Activated CD8-positive, alpha-beta memory T cell treated with anti-CD3 and anti-CD28 coated beads for 24 hours (primary cell): ENCODE data around the gene FASN.

Source experiments
- DNase-seq: peaks from one replicate; pipeline ENCODE4 v3.0.0-alpha.2; 2020

Gene FASN

DNA sequence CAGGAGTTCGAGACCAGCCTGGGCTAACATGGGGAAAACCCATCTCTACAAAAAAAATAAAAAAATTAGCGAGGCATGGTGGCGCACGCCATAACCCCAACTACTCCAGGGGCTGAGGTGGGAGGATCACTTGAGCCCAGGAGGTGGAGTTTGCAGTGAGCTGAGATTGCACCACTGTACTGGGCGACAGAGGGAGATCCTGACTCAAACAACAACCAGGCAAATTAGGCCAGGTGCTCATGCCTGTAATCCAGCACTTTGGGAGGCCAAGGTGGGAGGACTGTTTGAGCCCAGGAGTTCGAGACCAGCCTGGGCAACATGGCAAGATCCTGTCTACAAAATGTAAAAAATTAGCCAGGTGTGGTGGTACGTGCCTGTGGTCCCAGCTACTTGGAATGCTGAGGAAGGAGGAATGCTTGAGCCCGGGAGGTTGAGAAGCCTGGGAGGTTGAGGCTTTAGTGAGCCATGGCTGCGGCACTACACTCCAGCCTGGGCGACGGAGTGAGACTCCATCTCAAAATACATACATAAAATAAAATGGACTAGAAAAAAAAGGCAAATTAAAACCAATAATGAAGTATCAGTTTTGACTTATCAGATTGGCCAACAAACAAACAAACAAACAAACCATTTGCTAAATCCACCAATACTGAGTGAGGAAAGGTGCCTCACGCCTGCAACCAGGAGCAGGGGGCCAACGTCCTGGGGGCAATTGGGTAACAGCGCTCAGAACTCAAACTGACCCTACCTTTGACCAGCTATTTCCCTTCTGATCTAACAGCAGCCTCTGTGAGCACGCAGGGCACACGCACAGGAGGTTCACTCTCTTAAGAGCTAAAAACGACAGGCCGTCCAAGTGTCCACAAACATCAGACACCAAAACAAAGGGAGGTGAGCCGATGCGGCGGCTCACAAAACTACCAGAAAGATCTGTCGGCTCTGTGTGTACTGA, 19.4 kb upstream of the FASN start:
- no peak for DNase-seq

DNA sequence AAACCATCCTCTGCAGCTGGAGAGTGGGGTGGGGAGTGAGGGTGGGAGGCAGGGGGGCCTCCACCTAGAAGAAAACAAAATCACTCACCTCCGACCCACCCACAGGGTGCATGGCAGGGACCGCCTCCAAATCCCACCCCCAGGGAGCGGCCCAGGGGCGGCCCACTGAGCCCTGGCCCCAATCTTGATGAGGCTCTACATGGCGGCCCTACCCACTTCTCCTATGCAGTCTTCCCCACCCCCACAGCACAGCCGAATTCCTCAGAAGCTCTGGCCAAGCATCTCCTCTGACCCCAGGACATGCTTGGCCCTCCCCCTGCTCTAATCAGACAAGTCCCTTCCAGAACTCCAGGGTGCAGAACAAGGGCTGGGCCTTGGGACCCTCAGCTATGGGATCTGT, 18.2 kb upstream of the FASN start:
- DNase-seq, result no peak

DNA sequence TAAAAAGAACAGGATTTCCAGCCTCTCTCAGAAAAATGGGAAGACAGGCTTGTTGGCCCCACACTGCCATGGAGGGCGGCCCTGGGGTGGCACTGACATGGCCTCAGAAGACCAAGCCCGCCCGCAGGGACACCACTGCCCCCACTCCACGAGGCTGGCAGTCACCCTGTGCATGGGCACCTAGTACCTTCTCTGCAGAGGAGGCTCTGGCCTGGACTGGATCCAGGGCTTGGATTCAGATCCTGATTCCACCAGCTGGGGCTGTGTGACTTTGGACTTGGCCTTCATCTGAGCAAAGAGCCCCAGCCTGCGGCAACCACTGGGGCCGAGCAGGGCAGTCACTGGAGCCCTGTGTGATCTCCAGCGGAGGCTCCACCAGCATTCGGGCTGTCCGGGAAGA, 16.8 kb upstream of the FASN start:
- DNase-seq, result no peak

DNA sequence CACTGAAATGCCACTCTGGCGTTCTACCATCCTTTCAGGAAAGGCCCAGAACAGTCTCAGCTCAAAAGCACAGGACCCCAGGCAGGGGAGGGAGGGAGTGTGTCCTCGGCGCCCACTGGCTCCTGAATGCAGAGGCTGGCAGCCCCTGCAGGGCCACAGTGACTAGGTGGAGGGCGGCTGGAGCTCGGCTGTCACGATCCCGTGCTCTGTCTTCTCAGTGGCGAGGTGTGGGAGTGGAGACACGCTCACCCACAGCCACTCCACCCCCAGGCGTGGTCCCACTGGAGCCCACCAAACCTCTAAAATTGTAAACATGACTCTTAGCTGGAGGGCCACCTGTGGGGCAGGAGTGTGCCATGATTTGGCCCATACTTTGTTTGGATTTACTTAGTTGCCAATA, 16.4 kb upstream of the FASN start:
- DNase-seq, result no peak

DNA sequence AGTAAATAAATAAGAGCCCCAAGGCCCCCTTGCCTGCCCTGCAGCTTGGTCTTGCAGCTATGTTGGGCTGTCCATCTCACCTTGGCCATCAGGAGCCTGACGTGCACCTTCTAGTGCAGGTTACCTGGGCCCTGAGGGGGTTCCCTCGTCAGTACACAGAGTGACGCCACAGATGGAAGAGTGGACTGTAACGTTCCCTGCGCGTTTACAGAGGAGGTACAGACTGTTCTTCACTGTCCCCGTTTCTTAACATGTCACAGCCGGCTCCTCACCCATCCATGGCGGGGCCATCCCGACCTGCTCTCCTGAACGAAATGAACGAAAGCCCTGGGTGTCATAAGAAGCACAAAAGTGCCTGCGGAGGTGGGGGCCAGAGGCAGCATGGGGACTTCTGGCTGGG, 15.9 kb upstream of the FASN start:
- no peak for DNase-seq

DNA sequence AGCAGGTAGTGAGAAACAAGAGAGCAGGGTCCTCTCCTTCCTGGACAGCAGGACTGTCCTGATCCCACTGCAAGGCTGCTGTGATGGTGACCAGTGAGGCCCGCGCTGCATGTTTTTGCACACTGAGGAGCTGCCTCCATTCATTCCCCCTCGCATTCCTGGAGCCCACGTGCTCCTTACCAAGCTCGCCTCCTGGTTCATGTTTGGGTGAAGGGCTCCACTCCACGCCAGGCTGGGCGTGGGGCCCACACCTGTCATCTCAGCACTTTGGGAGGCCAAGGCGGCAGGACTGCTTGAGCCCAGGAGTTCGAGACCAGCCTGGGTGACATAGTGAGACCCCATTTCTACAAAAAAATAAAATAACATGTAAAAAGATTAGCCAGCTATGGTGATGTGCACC, 15.4 kb upstream of the FASN start:
- no peak for DNase-seq

DNA sequence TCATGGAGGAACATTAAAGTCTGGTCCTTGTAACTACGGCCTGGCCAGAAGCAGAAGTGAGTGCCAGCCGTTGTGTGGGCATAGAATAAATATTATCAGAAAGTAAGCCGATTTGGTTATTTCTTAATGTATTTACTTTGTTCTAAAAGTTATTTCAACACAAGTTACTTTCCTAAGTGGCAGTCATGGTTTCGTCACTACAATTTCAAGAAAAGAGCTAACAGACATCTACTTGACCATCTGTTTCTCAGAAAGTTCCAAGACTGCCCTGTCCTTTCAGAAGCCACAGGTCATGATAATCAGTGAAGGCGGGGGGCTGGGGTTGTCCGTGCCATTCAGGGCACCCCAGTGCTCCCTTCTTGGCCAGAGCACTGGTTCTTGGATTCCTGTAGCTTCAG, 14.9 kb upstream of the FASN start:
- no peak for DNase-seq

DNA sequence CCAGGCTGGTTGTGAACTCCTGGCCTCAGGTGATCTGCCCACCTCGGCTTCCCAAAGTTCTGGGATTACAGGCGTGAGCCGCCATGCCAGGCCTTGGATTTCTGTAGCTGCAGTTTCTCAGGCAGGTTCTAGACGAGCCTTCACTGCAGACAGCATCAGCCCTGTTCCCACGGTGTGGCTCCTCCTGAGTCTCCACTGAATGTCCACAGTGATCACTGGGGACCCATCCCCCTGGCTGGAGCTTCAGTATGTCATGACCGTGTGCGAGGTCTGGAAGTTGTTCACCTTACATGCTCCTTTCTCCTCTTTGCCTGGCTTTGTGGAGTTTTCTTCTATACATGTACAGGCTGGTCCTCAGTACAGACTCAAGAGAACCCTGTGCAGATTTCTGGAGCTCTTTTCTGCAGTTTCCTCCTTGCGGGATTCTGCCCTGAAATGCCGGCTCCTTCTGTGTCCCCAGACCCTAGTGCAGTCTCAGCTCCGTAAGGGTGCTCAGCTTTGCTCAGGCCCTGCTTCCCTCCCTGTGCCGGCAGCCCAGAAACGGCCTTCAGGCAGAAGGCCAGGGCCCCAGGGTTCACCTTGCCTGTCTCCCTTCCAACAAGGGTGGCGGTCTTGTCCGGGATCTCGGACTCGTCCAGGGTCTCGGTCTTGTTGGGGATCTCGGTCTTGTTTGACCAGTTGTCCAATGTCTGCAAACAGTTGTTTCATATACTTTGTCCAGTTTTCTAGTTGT, 14.3 kb upstream of the FASN start:
- no peak for DNase-seq

DNA sequence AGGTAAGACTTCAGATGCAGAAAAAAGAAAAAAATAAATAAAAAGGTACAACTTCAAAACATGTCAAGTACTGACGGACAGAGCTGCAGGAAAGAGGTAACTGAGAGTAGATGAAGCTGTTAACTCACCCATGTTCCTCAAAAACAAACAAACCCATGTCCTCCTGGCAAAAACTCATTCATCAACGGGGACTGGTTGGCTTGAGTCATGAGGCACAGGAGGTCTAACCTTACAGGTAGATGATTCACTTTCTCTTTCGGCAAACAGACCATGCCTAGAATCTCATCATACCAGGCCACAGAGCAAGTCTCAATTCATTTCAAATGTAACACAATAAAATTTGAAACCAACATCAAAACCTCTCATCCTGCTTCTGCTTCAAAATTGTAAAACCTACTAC, 12.3 kb upstream of the FASN start:
- DNase-seq, result no peak

DNA sequence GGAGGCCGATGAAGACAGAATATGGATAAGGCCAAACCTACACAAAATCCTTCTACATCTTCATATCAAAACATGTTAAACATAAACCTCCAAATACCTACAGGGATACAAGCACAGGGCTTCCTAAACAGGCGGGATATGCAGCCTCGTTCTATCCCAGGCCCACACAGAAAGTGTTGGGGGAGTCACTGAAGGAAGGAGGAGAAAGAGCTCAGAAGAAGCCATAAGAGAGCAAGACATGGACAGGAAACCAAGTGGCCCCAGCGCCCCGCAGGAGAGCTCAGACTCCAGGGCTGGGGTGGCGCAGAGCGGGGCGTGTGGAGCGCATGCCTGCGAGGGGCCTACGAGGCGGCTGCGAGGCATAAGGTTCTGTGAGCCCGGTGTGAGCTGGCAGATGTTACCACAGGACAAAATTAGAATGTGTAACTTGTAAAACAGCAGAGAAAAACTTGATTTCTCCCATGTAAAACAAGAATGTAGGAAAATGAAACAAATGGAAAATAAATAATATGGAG, 11.0 kb upstream of the FASN start:
- no peak for DNase-seq

DNA sequence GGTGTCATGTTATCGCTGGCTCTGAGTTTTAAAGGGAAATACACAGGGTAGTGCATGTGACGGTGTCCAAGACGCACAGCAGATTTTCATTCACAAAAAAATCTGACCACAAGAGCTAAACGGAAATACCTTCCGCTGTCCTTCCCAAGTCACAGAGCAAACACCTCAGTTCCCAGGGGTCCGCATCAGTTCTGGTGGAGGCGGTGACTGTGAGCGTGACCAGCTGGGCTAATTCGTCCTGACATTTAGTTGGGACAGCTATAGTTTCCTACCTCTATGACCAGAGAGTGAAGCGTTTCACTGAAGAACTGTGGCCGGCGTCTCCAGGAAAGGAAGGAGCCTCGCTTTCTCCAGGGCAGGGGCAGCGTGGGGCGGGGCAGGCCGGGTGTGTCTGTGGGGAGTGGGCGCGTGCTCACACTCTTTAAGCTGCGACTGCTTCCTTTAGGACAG, 10.5 kb upstream of the FASN start:
- DNase-seq, result no peak

DNA sequence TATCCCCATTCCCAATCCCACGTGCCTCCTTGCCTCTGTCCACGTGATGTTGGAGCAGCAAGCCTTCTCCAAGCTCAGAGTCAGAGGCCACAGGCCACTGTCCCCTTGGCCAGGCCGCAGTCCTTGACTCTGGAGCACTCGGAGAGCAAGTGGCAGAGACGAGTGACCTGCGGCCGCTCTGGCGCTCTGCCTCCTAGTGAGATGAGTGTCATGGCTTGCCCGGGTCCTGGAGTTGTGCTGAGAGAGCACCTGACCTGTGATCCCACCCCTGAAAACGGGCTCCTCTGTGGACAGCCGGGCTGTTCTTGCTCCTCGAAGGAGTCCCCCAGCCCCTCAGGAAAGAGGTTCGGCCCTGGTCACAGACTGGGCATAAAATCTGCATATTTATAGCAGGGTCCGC, 10.0 kb upstream of the FASN start:
- DNase-seq, result no peak

DNA sequence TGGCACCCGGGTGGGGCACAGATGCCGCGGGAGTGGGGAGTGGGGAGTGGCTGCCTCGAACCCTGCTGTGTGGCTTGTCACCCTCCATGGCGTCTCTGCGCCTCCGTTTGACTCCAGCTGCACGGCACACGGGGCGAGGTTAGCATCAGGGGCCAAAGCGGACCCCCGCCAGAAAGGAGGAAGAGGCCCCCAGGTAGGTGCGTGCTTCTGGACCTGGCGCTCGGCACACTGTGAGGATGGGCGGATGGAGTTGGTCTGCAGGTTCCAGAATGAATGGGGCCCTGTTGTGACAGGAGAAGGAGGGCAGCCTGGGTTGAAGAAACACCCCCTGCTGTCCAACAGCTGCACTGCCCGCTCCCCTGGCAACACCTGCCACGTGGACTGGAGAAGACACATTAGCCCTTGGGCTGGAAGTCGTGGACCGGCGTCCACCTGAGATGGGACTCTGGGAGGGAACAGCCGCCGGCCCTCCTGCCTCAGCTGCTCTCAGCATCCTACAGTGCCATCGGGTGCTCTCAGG, 9.4 kb upstream of the FASN start:
- no peak for DNase-seq

DNA sequence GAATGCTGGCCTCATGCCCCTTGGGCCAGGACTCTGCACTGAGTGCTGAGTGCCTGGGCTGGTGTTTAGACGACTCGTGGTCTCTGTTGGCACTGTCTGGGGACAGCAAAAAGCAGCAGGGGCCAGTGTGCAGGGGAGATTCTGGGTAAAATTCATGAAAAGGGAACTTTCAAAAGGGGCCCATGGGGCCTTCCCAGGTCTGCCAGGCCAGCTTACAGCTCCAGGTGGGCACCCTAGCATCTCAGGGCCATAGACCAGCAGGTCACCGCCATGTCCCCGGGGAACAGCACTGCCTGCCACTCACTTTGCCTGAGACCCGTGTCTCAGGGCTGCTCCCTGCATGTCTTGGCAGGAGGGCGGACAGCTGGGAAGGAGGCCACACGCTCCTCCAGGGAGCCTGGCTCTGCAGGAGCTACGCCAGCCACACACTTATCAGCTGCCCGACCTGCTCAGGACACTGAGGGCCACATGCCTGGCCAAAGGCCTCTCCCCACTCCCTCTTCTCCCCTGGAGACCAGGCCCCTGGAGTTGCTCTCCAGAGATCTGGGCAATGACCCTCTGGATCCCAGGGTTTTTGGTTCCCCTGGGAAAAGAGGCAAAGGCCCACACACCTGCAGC, 8.8 kb upstream of the FASN start:
- no peak for DNase-seq

DNA sequence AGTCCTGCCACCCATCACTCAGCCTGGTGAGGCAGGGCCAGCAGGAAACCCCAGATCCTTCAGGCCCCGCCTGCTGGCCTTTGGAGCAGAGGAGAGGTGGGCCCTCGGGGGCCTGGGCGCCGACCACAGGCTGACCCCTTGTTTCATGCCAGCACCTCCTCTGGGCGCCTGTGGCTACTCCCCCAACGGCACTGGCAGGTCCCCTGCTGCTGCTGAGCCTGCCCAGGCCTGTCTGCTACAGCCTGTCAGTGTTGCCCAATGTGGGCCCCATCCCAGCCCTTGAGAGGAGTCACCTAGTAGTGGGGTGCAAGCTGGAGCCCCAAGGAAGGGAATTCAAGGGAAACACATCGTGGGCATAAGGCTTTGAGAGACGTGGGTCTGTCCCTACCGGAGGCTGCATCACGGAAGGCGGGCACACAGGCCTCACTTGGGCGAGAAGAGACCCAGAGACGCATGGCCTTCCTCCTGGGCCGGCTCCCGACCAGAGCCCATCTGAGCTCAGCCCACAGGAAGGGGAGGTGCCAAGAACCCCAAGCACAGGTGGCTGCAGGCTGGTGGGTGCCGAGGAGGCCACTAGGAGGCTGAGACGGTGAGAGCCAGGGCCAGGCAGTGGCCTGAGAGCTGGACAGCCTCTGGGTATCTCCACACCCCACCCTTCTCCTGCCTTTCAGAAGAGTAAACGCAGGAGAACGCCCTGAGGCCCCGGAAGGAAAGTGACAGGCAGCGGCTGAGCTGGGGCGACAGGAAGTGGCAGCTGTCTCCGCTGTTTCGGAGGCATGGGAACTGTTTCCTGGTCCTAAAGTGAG, 8.0 kb upstream of the FASN start:
- peak; percentile 88 for DNase-seq

DNA sequence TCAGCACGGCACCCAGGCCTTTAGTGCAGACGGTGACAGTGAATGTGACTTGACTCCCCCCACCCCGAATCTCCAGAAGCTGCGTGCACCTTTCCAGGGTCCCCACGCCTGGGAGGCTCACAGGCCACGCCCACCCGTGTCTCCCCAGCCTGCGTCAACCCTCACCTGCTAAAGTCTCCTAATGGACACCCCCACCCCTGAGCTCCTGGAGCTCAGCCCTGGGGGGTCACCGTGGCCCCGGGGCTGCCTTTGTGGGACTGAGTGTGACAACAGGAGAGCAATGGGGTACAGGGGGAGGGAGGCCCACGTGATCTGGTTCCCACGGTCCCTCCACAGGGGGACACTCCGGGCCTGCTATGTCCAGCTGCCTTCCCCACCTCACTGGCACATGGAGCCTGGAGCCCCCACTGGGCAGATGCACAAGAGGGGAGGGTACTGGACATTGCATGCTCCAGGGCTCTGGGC, 7.4 kb upstream of the FASN start:
- no peak for DNase-seq

DNA sequence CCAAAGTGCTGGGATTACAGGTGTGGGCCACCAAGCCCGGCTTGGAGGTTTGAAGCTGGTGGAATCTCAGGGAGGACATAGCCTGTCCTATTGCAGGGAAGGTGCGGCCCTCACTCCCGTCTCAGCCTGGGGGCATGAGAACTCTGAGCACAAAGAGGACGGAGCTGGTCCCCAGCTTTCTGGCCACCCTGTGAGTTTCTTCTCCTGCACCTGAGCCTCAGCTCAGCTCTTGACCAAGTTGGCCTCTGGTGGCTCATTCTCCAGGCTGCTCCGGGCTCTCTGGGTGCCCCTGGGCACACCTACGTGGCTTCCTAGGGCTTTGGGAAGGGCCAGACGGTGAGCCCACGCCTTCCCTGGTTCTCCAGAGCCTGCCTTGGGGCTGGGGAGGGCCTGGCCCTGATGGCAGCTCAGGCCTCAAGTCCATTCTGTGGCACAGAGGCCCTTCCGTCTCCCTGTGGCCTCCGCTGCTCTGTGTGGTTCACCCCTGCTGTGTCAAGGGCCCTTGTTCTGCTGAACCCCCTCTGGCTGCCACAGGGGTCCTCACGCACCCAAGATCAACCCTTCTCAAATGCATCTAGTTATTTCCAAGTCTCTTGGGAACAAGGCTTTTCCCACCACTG, 6.9 kb upstream of the FASN start:
- no peak for DNase-seq

DNA sequence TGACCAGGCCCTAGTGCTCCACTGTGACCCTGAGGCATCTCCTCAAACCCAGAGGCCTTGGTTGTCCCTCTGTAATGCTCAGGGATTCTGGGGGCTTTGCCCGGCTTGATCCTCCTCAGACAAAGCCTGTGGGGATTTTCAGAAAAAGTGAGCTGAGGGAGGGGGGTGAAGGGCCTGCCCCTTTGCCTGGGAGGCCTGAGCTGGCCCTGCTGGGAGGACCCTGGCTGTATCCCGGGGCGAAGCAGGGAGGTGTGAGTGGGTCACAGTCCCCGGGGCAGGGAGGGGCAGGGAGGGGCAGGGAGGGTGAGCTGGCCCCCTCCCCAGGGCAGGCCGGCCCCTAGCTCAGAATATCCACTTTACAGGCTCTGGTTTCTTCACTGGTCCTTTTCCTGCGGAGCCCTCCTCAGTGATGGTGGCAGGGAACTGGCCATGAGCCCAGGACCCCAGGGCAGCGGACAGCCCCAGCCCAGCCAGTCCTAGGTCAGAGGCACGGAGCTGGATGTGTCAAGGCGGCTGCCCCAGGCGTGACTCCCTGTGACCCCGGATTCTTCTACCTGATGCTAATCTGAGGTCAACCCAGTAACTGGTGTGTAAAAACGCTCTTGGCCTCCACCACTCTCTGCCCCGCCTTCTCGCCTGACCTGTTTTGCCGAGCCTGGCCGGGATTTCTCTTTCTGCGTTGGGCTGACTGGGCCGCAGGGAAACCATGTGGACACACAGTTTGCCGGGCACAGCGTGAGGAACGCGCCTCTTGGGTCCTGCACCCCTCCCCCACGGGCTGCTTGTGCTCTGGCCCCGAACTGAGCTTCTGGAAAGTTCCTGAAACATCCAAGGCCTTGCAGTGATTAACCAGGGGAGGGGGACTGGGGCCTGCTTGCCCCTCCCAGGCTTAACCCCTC, 5.8 kb upstream of the FASN start:
- no peak for DNase-seq

DNA sequence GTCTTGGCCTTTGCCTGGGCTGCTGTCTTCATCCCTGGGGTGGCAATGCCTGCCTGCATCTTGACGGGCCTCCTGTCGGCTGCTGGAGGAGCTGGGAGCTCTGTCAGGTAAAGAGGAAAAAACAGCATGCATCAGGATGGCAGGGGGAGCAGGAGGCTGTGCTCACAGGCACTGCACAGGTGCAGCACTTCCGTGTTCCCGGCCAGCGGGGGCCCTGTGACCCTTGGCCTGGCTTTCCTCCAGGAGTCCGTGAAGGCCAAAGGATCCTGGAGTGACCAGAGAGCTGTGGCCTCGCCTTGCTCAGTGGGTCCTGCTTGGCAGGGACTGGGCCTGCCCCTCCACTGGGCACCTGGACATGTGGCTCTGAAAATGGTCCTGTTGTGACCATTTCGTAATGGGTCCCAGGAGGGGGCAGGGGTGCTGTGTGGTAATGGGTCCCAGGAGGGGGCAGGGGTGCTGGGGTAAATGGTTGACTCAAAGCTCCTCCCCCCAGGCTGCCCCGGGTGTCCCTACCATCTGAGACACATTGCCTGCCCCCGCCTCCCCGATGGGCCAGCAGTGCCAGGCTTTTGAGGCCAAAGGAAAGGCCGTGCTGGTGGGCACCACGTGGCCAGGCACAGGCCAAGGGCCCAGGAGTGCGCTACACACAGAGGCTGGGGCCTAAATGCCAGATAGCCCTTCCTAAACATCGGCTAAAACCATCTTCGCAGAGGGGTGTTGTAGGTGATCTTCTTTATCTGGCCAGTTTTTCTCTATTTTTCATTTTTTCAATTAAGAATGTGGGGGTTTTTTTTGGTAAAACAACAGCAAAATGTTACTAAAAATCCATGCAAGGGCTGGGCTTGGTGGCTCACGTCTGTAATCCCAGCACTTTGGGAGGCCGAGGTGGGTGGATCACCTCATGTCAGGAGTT, 4.0 kb upstream of the FASN start:
- no peak for DNase-seq

DNA sequence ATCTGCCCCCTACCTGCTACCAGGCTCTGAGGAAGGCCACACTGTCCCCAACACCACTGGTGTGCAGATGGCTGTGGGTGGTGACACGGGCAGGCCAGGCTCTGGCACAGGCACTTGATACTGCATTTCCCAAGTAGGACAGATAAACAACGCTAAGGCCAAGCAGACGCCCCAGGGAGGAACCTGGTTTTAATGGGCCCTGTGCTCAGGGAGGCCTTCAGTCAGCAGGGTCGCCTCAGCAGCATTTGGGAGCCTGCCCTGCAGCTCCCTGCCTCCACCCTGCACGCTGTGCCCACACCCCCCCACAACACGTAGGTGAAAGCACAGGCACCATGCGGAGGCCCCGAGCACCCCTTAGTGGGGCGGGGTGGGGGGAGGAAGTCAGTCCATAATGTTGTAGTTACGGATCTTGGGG, 3.3 kb upstream of the FASN start:
- DNase-seq, result no peak
